Activated T-cell treated with anti-CD3 and anti-CD28 coated beads for 1 hour (primary cell): ENCODE data around the gene GPC5.

Experiments used
- DNase-seq: peaks from one replicate; pipeline ENCODE4 v3.0.0-alpha.2; 2020; ENCODE audit warnings: low read depth

Gene GPC5

DNA sequence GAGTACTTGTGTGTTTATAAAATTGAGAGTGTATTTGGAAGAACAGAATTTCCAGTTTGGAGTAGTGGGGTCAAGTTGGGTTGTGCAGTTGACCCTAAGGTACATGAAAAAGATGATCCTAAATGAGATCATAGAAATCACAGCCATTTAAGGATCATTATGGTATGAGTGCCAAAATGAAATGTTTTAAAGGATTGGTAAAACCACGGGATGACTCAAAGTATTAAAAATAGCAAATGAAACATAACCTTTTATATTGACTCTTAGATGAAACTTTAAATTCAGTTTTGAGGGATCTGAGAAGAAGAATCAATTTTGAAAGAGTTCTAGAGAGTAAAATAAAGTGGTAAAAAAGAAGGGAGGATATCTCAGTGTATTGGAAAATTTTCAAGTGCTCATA lies 773.8 kb downstream of the GPC5 start:
- DNase-seq = no peak

GRCh38 chr13:92173254-92173653 lies 774.8 kb downstream of the GPC5 start:
- no peak for DNase-seq

GRCh38 chr13:92175330-92175729 lies 776.9 kb downstream of the GPC5 start:
- DNase-seq = no peak

DNA sequence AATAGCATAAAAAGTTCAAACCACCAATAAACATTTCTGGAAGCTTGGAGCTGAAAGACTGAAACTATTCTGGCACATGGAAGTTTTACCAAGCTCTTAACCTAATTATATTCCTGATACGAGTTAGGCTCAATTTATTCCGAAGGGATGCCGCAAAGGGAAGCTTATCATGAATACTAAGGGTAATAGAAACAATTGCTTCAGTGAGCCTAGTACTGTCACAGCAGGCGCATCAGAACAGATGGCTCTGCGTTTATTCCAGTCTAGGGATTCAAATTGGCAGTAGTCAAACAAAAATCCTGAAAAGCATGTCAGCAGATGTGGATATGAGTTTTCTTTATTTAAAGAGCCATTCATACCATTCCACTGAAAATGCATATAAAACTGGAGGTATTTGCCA lies 779.5 kb downstream of the GPC5 start:
- no peak for DNase-seq

DNA sequence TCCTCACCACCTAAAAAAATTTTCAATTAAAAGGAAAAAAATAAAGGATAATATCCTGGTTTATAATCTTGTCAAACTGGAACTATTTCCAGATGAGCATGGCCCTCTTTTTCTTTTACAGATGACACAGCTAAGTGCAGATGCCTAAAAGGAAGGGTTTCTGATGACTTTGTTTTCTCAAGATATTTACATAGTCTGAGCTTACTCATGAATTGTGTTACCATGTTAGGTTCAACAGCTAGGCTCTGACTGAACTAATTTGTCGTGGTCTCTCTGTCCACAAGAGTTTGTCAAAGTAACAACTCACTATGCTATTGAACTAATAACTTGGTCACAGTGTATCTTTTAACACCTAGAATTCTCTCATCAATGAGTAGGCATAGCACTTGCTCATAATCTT lies 780.8 kb downstream of the GPC5 start:
- no peak for DNase-seq

DNA sequence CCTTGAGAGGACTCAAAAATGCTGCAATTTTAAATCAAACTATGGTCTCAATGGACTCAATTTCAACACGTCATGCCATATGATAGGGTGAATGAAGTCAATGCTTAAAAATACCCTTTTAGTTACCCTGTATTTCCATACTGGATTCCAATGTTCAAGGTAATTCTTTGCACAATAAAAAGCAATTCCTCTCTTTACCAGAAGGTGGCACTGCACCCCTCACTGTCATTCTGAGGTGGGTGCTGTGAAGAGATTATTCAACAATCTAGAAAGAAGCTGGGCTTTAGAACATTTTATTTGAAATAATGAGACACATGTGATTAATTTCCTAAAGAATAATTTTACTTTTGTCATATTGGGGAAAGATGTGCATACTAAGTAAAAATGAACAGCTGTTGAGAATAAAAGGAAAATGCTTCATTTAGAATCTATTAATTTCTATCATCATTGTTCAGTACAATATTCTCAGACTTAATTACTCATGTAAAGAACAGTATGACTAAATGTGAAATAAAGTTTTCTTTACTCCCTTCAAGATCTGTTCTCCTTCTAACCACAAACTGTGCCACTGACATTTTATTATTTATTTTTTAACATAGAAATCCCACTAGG lies 789.1 kb downstream of the GPC5 start:
- DNase-seq = no peak

GRCh38 chr13:92188574-92188973 lies 790.2 kb downstream of the GPC5 start:
- DNase-seq = no peak

GRCh38 chr13:92196591-92197256 lies 798.3 kb downstream of the GPC5 start:
- no peak for DNase-seq

DNA sequence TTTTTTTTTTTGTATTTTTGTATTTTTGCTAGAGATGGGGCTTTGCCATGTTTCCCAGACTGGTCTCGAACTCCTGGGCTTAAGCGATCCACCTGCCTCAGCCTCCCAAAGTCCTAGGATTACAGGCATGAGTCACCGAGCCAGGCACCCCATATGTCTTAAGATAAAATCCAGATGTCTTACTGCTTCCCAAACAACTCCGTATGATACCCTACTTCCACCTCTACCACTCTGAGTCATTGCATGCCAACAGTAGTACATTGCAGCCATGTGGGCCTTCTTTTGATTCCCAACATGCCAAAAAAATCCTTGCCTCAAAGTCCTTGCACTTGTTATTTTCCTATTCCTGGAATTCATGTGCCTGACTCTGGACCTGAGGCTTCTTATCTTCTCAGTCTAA lies 799.2 kb downstream of the GPC5 start:
- DNase-seq = no peak

DNA sequence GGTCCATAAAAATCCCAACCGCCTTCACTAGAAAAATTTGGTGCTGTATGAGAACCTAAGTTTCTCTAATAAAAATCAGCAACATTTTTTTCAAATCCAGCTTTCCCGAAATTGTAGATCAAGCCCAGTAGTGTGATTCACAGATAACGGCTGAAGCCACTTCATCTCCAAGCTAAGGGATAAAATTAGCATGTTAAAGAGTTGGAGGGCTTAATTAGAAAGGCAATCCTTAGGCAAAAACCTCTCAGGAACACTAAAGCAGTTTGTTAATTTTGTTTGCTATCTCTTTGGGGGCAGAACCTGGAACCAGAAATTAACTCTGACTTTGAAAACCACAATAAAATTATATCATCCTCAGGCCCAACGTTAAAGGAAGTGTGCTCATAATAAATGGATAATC lies 820.2 kb downstream of the GPC5 start:
- no peak for DNase-seq

- no peak for DNase-seq
Measured at GRCh38 chr13:92221916-92222315, 823.5 kb downstream of the GPC5 start.

DNA sequence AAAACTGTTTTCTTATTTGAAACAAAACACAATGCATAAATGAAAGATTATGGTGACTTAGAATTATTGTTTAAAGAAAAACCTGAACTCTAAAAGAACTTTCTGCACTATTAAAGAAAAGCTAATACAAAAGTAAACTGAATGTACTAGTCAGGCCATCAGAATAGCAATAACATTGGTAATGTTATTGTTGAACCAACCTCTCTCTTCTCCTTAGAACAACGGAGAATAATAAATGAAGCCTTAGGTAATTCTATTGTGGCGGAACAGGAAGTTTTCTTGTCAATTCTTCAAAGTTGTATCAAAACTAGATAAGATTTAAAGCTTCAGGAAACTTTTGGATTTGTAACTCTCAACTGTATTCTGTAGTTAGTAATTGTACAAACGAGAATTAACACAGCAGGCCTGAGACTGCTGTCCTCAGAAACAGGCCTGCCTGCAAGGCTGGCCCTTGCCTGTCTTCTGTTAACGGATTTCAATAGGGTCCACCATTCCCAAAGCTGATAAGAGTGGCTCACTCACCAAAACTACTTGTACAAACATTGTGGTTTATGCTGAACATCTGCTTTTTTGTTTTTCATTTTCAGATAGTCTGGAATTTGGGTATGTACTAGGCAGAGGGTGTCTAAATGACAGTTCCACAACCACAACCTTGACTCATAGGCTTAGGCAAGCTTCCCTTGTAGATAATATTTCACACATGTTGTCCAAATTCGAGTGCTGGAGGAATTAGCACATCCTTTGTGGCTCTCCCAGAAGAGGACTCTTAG lies 825.8 kb downstream of the GPC5 start:
- DNase-seq = no peak

DNA sequence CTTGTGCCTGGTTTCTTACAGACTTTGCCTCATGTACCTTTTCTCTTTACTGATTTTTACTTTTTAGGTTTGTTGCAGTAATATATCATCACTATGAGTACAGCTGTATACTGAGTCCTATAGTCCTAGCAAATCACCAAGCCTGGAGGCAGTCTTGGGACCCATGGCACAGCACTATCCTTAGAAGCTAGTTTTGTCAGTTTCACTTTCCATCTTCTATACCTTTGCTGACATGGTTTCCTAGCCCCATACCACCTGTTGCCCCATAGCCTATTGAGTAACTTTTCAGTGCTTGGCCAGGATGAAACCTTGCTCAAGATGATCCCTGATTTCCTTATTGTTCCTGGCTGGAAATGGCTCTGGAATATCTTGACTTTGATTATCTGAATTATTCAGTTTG lies 826.4 kb downstream of the GPC5 start:
- no peak for DNase-seq

GRCh38 chr13:92225861-92226260 lies 827.4 kb downstream of the GPC5 start:
- DNase-seq = no peak

DNA sequence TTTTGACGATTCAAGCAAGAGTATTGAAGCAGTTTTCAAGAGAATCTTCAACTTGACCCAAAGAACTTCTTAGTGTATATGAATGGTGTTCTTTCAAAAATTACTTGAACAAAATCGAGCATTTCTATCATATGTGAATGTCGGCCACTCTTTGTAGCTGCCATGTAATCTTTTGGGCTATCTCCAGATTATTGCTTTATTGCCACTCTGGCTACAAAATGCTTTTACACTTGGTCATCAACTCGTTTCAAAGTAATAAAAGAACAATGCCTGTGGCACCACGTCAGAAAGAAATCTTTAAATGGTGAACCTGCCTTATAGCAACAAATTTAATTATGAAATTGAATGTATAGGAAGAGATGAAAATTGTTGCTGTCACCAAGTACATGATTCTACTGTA lies 834.5 kb downstream of the GPC5 start:
- DNase-seq = no peak

DNA sequence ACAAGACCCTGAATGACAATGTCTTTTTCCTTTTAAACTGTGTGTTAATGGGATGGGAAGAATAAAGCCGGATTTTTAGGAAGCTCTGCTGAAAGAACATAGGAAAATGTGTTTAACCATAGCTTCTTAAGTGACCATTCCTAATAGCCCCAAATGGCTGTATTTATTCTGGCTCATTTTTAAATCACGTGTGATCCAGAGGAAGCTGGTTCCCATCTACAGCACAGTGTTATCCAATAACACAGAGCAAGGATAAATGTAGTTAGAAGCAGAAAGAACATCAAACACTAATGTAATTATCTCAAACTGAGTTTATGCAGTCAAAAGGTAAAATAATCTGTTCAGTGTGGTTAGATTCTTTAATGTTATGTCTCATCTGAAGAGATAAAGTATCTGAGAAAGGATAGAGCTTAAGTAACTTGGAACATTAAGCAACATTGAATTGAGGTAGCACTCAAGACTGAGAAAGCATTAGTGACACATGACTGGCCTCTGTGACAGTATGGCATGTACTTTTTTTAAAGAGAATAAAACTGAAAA lies 853.3 kb downstream of the GPC5 start:
- no peak for DNase-seq

DNA sequence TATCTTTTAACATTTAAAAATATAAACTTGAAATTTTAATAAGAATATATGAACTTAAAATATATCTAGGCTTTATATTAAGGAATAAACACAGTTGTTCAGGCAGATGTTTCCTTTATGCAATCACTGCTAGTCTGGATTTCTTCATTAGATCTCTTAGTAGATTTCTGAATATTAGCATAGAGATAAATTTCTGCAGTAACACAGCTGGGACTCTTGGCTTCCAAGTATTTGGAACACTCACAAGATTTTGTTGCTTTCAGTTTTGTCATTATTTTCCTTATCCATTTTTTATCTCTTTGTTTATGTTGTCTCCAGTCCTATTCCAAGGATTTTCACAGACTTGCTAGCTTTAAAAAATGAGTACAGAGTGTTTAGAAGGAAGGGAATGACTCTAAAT lies 857.1 kb downstream of the GPC5 start:
- no peak for DNase-seq

DNA sequence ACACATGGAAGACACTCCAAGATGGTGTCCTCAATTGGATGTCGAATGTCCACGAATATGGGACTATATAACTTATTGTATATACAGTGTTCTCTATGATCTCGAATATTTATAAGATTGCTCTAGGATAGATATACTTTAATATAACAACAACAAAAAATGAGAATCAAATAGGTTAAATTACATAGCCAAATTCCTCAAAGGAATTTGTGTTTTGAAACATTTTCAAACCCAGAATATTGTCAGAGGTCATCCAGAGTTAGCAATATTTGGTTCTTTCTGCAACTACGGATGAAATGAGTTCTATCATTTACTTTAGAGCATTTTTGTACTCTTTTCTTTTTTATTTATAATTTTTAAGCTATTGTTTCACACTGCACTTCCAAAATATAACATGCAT lies 857.8 kb downstream of the GPC5 start:
- DNase-seq = no peak

DNA sequence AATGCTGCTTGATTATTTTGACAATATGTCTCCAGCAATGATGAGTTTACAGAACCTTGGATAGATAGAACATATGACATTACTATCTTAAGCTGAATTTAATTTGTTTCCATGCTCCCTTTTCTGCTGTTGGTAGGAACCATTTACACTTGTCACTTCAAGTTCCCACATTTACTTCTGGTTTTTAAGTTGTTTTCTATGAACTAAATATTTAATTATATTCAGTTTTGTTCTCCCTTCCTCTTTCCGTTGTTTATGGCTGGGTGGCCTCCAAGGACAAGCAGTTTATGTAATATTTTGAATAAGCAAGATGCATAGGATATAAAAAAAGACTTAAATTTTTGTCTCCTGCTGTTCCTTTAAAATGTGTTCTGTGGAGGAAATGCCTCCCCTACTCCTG lies 860.6 kb downstream of the GPC5 start:
- no peak for DNase-seq

- no peak for DNase-seq
Measured at GRCh38 chr13:92259523-92259922, 861.1 kb downstream of the GPC5 start.

DNA sequence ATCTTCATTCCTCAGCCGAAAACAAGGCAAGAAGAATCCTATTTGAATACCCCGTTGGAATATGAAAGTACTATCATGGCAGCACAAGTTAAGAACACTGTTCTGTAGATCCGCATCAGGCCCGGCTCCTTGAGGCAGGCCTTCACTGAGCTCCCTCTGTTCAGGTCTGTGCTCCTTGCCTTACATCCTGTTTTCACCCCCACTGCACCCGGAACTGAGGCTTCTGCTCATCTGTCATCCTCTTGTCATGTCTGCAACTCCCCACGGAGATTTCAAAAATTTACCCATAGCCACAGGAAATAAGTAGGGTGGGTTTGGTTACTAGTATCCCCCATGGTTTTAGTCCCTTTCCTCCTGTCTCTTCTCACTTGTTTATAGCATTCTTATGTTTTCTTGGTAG lies 861.9 kb downstream of the GPC5 start:
- no peak for DNase-seq

GRCh38 chr13:92262100-92262788 lies 863.8 kb downstream of the GPC5 start:
- DNase-seq = no peak

DNA sequence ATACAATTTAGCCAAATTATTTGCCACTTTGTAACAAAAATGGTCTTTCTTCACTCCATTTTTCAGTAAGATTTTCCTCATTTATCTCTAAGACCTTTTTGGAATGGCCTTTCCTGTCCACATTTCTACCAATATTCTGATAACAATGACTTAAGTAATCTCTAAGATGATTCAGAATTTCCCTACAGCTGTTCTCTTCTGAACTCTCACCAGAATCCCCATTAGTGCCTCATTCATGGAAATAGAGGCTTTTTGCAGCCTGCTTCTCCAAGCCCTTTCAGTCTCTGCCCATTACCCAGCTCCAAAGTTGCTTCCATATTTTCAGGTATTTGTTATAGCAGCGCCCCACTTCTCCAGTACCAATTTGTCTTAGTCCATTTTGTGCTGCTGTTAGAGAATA lies 867.0 kb downstream of the GPC5 start:
- DNase-seq = no peak
